Cardiac ventricle fibroblast (primary cell): ENCODE measurements around the gene SNRNP35. TPM values are rescaled to one million over a fixed set of nuclear protein-coding genes. Genes with fewer than 3 reads are reported as not detected.

Experiments used
- total RNA-seq: library from RNA; depleted of rRNA; stranded (reverse); fragments of >200 nt; gene quantifications from 2 replicates; pipeline ENCODE4 v1.2.3, GENCODE V29; 2015

Gene SNRNP35, protein sequence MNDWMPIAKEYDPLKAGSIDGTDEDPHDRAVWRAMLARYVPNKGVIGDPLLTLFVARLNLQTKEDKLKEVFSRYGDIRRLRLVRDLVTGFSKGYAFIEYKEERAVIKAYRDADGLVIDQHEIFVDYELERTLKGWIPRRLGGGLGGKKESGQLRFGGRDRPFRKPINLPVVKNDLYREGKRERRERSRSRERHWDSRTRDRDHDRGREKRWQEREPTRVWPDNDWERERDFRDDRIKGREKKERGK
- 10.0 and 20.6 TPM in 2 replicates for total RNA-seq

DNA sequence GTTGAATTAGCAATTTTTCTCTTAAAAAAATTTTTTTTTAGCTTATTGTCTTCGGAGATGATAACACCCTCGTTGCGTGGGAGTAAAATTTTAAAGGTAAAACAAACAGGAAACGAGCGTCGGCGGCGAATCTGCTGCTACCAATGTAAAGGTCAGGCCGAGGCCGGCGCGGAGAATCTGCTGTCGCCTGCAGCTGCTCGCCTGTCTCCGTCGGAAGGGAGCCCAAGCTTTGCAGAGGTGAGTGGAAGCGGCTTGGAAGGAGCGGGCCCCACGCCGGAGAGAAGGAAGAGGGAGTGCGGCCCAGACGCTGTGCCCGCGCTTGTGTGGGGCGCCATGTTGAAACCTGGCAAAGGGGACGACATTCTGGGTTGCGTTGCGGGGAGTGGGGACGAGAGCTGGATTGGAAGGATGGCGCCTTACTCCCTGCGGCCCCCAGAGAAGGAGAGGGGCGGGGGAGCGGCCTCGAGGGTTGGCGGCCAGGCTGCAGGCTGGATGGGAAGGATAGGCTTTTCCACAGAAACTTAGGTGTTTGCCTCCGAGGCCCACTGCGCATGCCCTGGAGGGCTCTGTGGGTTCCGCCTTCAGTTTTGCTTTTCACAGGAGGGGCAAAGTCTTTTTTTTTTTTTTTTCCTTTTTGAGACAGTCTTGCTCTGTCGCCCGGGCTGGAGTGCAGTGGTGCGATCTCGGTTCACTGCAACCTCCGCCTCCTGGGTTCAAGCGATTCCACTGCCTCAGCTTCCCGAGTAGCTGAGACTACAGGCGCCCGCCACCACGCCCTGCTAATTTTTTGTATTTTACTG, at the start of gene SNRNP35:
Gene SNRNP35 (plus strand): TSS at position 160 of the 800 bp plus-strand sequence. CDS start 7,402 bp downstream, outside the sequence.

DNA sequence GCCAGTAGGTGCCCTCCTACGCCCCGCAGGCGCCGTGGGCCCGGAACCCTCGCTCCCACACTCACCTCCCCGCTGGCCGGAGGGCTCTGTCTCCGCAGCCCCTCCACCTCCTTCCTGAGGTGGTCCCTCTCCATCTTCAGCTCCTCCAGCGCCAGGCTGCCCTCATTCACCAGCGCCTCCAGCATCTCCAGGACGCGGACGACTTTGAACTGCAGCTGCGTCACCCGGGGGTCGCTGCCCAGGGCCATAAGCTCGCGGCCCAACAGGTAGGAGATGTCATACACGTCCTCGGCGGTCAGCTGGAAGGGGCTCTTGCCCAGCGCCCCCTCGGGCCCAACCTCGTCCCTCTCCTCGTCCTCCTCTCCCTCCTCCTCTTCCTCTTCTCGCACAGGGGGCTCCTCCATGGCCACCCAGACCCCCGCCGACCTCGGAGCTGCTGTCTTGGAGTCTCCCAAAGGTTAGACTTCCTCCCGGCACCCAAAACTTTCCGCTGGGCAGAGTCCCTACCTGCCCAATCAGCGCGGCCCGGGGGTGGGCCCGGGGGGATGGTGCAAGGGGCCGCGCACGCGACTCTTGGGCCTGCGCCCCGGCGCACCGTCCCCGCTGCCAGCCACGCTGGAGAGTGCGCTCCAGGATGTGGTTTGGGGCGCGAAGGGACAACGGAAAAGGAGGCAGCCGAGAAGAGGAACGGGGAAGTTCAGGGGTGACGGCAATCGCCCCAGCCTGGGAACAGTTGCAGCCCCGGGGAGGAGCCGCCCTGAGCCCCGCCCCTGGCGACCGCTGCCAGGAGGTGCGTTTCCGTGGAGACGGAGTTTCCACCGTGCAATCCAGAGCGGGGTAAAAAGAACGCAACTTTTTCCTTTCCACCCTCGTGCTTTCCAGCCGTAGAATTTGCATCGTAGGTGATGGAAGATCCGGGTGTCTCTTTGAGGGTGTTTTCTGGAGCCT, 21.6 kb upstream of the SNRNP35 start, which contains the start of gene RILPL2:
Gene RILPL2 (minus strand): TSS at position 668 of the 948 bp plus-strand sequence. CDS start 264 bp downstream, at position 404.

Other genes starting within 250 kb of the SNRNP35 start
- 6.7 and 27.5 TPM in 2 replicates for gene MPHOSPH9, start 225.0 kb upstream of the SNRNP35 start, total RNA-seq
- 11.1 and 14.2 TPM in 2 replicates for gene MTRFR, start 224.7 kb upstream of the SNRNP35 start, total RNA-seq
- 167 and 179 TPM in 2 replicates for gene CDK2AP1, start 186.3 kb upstream of the SNRNP35 start, total RNA-seq
- gene SBNO1, start 93.3 kb upstream of the SNRNP35 start, total RNA-seq, result 12.7 and 13.2 TPM in 2 replicates
- 25.2 and 30.6 TPM in 2 replicates for gene KMT5A, start 74.0 kb upstream of the SNRNP35 start, total RNA-seq
- 4.2 and 4.6 TPM in 2 replicates for gene RILPL2, start 21.5 kb upstream of the SNRNP35 start, total RNA-seq
- 14.2 and 17.4 TPM in 2 replicates for gene RILPL1, start 75.6 kb downstream of the SNRNP35 start, total RNA-seq
- 190 and 192 TPM in 2 replicates for gene TMED2, start 126.4 kb downstream of the SNRNP35 start, total RNA-seq
- 7.8 and 11.6 TPM in 2 replicates for gene DDX55, start 144.0 kb downstream of the SNRNP35 start, total RNA-seq
- gene EIF2B1, start 175.5 kb downstream of the SNRNP35 start, total RNA-seq, result 82.7 and 93.1 TPM in 2 replicates
- 14.5 and 27.8 TPM in 2 replicates for gene GTF2H3, start 175.7 kb downstream of the SNRNP35 start, total RNA-seq
- 6.6 and 7.5 TPM in 2 replicates for gene TCTN2, start 213.0 kb downstream of the SNRNP35 start, total RNA-seq